Right ventricle myocardium superior (tissue), 1 donor: ENCODE measurements around the gene DNAH14. TPM values are rescaled to one million over a fixed set of nuclear protein-coding genes. Genes with fewer than 3 reads are reported as not detected.
A peak's percentile ranks its signal among the peaks of the same experiment; 100 is the strongest.
"Not testable (repeated sequence)": the region's sequence is repeated elsewhere in the genome, so short reads cannot be mapped to it uniquely, and the experiment has no call there.

ENCODE experiments used
- ATAC-seq: fragments of 200-7000 bp; cut with Tn5 transposase; one replicate; pipeline ENCODE4 v1.9.1; 2020; ENCODE audit warnings: mild to moderate bottlenecking; ENCODE audit not compliant: poor library complexity
- DNase-seq: peaks from one replicate; pipeline ENCODE4 v3.0.0-alpha.2; 2020
- intact Hi-C: fragments of 100-400 bp; cut with DNase I; formaldehyde crosslinking; loops from one replicate; pipeline ENCODE4 v1.11.2; 2022
- total RNA-seq: library from RNA; stranded (reverse); fragmentation: NEBNext Ultra II Directional; extraction: Animal tissue kit (Norgen Biotek cat#: 25700); gene quantifications from one replicate; pipeline ENCODE4 v1.2.1, GENCODE V29; 2021
- donor health status: DM: no; HTN: yes; CAD: no; lungs with severe emphysema.

DNAH14 gene
- total RNA-seq, 1 donor from 2014 or later: 5.6 TPM

GRCh38 chr1:224914292-224914900, 15.1 kb upstream of the DNAH14 start:
- intact Hi-C loops: no loop called here
- no peak for DNase-seq
- ATAC-seq: no peak

- ATAC-seq (no peak), DNase-seq (no peak)
- intact Hi-C loops: no loop called here
Measured at GRCh38 chr1:224919508-224919907, 10.0 kb upstream of the DNAH14 start.

- intact Hi-C loops: loop anchor here (5.0 kb wide), 1 partner anchor 409 kb away; no protein-coding TSS in a partner anchor
- ATAC-seq (no peak), DNase-seq (no peak)
Measured at GRCh38 chr1:224920930-224921329, 8.5 kb upstream of the DNAH14 start.

GRCh38 chr1:224921354-224921753, 8.1 kb upstream of the DNAH14 start:
- ATAC-seq: no peak
- DNase-seq: no peak
- intact Hi-C loops: loop anchor here (5.0 kb wide), 1 partner anchor 409 kb away; no protein-coding TSS in a partner anchor

- ATAC-seq (peak; percentile 74), DNase-seq (no peak)
- intact Hi-C loops: loop anchor here (5.0 kb wide), 1 partner anchor 410 kb away; no protein-coding TSS in a partner anchor
Measured at GRCh38 chr1:224922404-224923164, 6.9 kb upstream of the DNAH14 start.

GRCh38 chr1:224923726-224924125, 5.7 kb upstream of the DNAH14 start:
- intact Hi-C loops: loop anchor here (5.0 kb wide), 1 partner anchor 411 kb away; no protein-coding TSS in a partner anchor
- DNase-seq: no peak

GRCh38 chr1:224927631-224928030, 1.8 kb upstream of the DNAH14 start:
- ATAC-seq, intact Hi-C loops, DNase-seq: not testable (repeated sequence)

More at GRCh38 chr1:224923726-224924125, 5.7 kb upstream of the DNAH14 start:
- no peak for ATAC-seq

GRCh38 chr1:224928906-224929305, 569 bp upstream of the DNAH14 start:
- ATAC-seq (no peak), DNase-seq (no peak)
- intact Hi-C loops: no loop called here

GRCh38 chr1:224931605-224932004, 2.1 kb downstream of the DNAH14 start:
- DNase-seq (no peak), ATAC-seq (no peak)
- intact Hi-C loops: no loop called here

- no peak for ATAC-seq
- intact Hi-C loops: no loop called here
Measured at GRCh38 chr1:224932607-224933249, 3.3 kb downstream of the DNAH14 start.

GRCh38 chr1:224933584-224933983, 4.1 kb downstream of the DNAH14 start:
- ATAC-seq (no peak), DNase-seq (no peak)
- intact Hi-C loops: no loop called here

More at GRCh38 chr1:224932607-224933249, 3.3 kb downstream of the DNAH14 start:
- no peak for DNase-seq

GRCh38 chr1:224938652-224939051, 9.2 kb downstream of the DNAH14 start:
- no peak for ATAC-seq
- intact Hi-C loops: no loop called here
- DNase-seq: no peak

- intact Hi-C loops: no loop called here
- ATAC-seq (no peak), DNase-seq (no peak)
Measured at GRCh38 chr1:224939844-224940425, 10.5 kb downstream of the DNAH14 start.

GRCh38 chr1:224940735-224941134, 11.3 kb downstream of the DNAH14 start:
- ATAC-seq, intact Hi-C loops, DNase-seq: not testable (repeated sequence)

- intact Hi-C loops, ATAC-seq, DNase-seq: not testable (repeated sequence)
Measured at GRCh38 chr1:224945651-224946348, 16.3 kb downstream of the DNAH14 start.

- DNase-seq, ATAC-seq, intact Hi-C loops: not testable (repeated sequence)
Measured at GRCh38 chr1:224946349-224946691, 16.8 kb downstream of the DNAH14 start.

- ATAC-seq (no peak), DNase-seq (no peak)
- intact Hi-C loops: no loop called here
Measured at GRCh38 chr1:224957696-224958095, 28.2 kb downstream of the DNAH14 start.

GRCh38 chr1:224958490-224958889, 29.0 kb downstream of the DNAH14 start:
- intact Hi-C loops: no loop called here
- no peak for DNase-seq
- no peak for ATAC-seq

- no peak for ATAC-seq
- no peak for DNase-seq
- intact Hi-C loops: no loop called here
Measured at GRCh38 chr1:224959115-224959514, 29.6 kb downstream of the DNAH14 start.
